Epithelial cell of esophagus (primary cell): ENCODE data around the gene PRKCQ.

Experiments
- DNase-seq: peaks from one replicate; pipeline ENCODE4 v3.0.0; 2010; ENCODE audit warnings: low read depth
- H3K4me3 ChIP-seq: 2 replicates; pipeline ENCODE4 v1.5.1; 2011; ENCODE audit warnings: mild to moderate bottlenecking, low read length, control low read depth
- CTCF ChIP-seq: IDR thresholded peaks from 2 replicates; pipeline ENCODE4 v1.5.1; 2011; ENCODE audit warnings: low read depth, mild to moderate bottlenecking, low read length, control low read depth, inconsistent platforms; ENCODE audit not compliant: insufficient read depth; ENCODE audit errors: missing control alignments

PRKCQ gene

DNA sequence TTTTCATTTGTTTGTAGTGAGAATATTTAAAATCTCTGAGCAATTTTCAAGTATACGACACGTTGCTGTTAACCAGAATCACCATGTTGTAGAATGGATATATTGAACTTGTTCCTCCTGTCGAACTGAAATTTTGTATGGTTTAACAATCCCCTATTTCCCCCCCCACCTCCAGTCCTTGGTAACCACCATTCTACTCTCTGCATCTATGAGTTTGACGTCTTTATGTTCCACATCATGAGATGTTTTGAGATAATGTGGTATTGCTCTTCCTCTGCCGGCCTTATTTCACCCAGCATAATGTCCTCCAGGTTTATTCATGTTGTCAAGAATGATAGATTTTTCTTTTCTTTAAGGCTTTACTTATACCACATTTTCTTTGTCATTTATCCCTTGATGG is 17.4 kb upstream of the PRKCQ start:
- no peak for TF ChIP-seq CTCF
- no peak overlapping the region for H3K4me3 ChIP-seq
- no peak for DNase-seq

GRCh38 chr10:6595499-6595898 is 15.4 kb upstream of the PRKCQ start:
- no peak for DNase-seq
- no peak overlapping the region for H3K4me3 ChIP-seq
- no peak for TF ChIP-seq CTCF

DNA sequence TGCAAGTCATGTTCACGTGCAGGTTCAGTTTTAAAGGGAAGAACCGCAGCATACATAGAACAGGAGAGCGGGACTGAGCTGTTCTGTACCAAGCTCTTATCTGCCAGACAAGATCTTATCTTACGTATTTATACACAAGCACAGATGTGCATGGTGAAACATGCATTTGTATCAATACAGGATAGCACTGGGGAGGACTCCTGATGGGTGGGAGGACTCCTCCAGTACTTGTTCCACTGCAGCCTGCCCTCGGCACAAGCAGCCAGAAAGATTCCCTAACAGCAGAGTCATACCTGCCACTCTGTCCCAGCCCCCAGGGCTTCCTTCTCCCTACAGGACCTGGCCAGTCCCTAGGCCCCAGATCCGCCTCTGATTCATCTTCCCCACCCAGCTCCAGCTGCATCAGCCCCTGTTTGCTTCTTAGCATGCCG is 13.2 kb upstream of the PRKCQ start:
- no peak for TF ChIP-seq CTCF
- DNase-seq: peak; percentile 94
- no peak overlapping the region for H3K4me3 ChIP-seq

DNA sequence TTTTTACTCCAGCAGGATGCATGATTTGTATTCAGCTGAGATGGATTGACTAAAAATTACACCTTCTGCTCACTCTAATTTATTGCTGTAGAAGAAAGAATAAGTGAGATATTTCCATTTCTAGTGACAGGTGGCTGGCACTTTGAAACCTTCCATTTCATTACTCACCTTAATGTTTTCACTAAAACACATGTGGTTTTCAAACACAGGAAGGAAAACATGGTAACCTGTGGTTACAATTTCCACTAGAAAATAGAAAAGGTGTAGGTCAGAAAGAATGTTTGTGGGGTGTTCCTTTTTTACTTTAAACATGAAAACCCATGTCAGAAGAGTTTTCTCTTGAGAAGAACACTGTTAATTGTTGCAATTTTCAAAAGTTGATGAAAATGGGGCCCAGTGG is 12.0 kb upstream of the PRKCQ start:
- H3K4me3 ChIP-seq: no peak overlapping the region
- DNase-seq: no peak
- no peak for TF ChIP-seq CTCF

GRCh38 chr10:6591668-6592067 is 11.6 kb upstream of the PRKCQ start:
- TF ChIP-seq CTCF: no peak
- no peak for DNase-seq
- H3K4me3 ChIP-seq: no peak overlapping the region

- H3K4me3 ChIP-seq: no peak overlapping the region
- no peak for TF ChIP-seq CTCF
- DNase-seq: no peak
Measured at GRCh38 chr10:6590100-6590499, 10.0 kb upstream of the PRKCQ start.

- TF ChIP-seq CTCF: no peak
Measured at GRCh38 chr10:6589287-6590094, 9.4 kb upstream of the PRKCQ start.

More at GRCh38 chr10:6589287-6590094, 9.4 kb upstream of the PRKCQ start:
- no peak for DNase-seq
- no peak overlapping the region for H3K4me3 ChIP-seq
